ENCODE data around the gene DBR1.

DBR1 gene

DNA sequence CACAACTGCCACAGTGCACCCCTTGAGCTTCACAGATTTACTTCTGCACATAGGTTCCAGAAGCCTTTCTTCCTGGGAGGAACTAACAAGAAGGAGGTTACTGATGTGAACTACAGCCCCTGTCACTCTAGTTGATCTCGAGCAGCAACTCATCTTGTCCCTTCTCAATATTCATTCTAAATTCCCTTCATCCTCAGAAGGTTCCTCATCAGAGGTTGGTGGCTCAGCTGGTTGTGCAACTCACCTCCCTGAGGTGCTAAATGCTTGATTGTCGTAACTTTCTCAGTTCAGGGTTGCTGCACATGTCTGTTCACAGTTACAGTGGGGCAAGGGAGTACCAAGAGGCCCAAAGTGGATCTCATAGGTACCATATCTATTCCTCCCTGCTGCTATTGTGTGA lies 36.9 kb downstream of the DBR1 start:
- H3K27ac ChIP-seq: no peak overlapping the region
- TF ChIP-seq, protein P1, sequence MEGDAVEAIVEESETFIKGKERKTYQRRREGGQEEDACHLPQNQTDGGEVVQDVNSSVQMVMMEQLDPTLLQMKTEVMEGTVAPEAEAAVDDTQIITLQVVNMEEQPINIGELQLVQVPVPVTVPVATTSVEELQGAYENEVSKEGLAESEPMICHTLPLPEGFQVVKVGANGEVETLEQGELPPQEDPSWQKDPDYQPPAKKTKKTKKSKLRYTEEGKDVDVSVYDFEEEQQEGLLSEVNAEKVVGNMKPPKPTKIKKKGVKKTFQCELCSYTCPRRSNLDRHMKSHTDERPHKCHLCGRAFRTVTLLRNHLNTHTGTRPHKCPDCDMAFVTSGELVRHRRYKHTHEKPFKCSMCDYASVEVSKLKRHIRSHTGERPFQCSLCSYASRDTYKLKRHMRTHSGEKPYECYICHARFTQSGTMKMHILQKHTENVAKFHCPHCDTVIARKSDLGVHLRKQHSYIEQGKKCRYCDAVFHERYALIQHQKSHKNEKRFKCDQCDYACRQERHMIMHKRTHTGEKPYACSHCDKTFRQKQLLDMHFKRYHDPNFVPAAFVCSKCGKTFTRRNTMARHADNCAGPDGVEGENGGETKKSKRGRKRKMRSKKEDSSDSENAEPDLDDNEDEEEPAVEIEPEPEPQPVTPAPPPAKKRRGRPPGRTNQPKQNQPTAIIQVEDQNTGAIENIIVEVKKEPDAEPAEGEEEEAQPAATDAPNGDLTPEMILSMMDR (IDR thresholded peaks at IDR 0.05): no peak
- TF ChIP-seq ZFX (IDR thresholded peaks at IDR 0.05; ENCODE audit: borderline replicate concordance): no peak

GRCh38 chr3:138136201-138136600 lies 38.5 kb downstream of the DBR1 start:
- TF ChIP-seq, protein P1 (IDR thresholded peaks at IDR 0.05): no peak
- TF ChIP-seq ZFX (IDR thresholded peaks at IDR 0.05; ENCODE audit: borderline replicate concordance): no peak
- no peak overlapping the region for H3K27ac ChIP-seq

DNA sequence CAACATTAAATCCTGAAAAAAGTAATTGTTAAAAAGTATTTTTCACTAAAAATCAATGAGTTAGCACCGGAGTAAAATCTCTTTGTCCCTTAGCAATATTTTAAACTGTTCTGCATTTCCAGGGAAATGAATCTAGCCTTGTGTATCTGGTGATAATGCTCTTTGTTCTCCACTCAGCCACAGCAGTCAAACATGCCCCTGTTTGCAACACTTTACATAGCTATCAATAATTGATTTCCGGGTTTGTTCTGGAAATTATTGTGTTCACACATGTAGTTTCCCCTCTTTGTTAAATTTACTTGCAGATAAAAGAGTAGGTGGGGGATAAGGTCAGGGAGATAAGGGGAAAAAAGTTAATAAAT lies 38.9 kb downstream of the DBR1 start:
- TF ChIP-seq, protein P1 (IDR thresholded peaks at IDR 0.05): no peak
- no peak for TF ChIP-seq ZFX (IDR thresholded peaks at IDR 0.05; ENCODE audit: borderline replicate concordance)
- no peak overlapping the region for H3K27ac ChIP-seq

- no peak overlapping the region for H3K27ac ChIP-seq
- TF ChIP-seq, protein P1 (IDR thresholded peaks at IDR 0.05): no peak
- no peak for TF ChIP-seq ZFX (IDR thresholded peaks at IDR 0.05; ENCODE audit: borderline replicate concordance)
These were observed 39.4 kb downstream of the DBR1 start for GRCh38 chr3:138135146-138135832.

DNA sequence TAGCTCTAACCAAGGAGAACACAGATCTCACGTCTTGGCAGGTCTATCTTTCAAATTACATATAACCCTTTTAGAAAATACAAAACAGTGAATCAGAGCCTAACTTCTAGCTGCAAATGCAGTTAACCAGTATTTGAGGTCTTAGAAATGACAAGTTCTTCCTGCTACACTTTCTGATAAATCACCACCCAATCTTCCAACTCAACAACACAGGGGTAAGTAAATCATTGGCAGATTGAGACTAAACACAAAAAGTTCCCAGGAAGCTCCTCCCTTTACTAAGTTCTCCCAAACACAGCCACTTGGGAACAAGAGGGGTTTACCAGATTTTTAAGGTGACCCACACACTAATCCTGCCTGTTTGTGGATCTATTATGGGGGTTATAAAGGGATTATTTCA lies 42.5 kb downstream of the DBR1 start, which contains the start of gene A4GNT:
Gene A4GNT (minus strand): TSS at position 152 of the 400 bp plus-strand sequence. CDS start 1,134 bp downstream, outside the sequence.
- TF ChIP-seq, protein P1 (IDR thresholded peaks at IDR 0.05): no peak
- TF ChIP-seq ZFX (IDR thresholded peaks at IDR 0.05; ENCODE audit: borderline replicate concordance): no peak
- H3K27ac ChIP-seq: no peak within 1 kb of the TSS

DNA sequence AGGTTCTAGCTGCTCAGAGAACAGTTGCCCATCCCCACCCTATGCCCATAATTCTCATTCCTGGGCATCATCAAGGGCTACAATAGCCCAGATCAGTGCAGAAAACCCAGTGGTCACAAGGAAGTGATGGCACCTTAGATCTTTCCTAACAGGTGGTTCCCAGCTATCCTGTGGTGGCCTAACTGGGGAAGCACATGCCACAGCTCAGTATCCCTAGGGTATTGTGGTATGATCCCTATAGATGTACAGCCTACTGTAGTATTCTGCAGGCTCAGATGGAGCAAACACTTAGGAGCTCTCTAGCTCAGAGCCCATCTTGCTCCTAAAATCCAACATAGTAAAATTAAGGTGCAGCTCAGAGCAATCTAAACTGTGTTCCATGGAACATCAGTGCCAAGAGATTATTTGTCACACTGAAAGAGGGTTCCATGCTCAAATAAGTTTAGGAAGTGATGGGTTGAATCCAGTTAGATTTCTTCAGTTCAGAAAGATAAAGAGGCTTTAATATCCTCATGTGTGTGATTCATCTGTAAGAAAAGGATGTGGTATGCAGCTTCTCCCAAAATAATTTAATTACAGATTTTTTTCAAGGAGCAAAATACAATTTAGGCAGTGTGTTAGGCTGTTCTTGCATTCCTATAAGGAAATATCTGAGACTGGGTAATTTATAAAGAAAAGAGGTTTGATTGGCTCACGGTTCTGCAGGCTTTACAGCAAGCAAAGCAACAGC lies 46.9 kb downstream of the DBR1 start:
- H3K27ac ChIP-seq: no peak overlapping the region

More for the DNA sequence above, 46.9 kb downstream of the DBR1 start:
- no peak for TF ChIP-seq ZFX (IDR thresholded peaks at IDR 0.05; ENCODE audit: borderline replicate concordance)
- TF ChIP-seq, protein P1 (IDR thresholded peaks at IDR 0.05): no peak

Data from 22Rv1 (cell line).